ENCODE measurements around the gene ZBED3. TPM values are rescaled to one million over a fixed set of nuclear protein-coding genes. Genes with fewer than 3 reads are reported as not detected.
"Not testable (repeated sequence)": the region's sequence is repeated elsewhere in the genome, so short reads cannot be mapped to it uniquely, and the experiment has no call there.

The ZBED3 gene
- total RNA-seq, 1 experiment from 2014 or later, result 2.9 TPM

GRCh38 chr5:77080479-77080878, 6.6 kb downstream of the ZBED3 start:
- not testable (repeated sequence) for DNase-seq (ENCODE audit: extremely low read depth, low read depth)

DNA sequence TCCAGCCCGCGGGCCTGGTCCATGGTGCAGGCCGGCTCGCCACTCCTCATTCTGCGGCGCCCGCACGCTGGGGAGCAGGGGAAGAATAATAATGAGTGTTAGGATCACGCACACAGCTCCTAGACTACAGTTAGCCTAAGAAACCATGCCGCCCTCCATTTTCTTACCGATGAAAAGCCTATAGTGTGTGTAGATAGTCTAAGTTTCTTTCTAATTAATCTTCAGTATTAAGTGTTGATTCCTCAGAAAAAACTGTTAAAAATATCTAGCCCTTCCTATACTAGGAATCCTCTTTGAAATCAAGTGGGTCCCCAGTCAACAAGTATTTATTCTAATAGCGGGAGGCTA, 9.3 kb downstream of the ZBED3 start:
- DNase-seq (ENCODE audit: extremely low read depth, low read depth), result no peak

DNA sequence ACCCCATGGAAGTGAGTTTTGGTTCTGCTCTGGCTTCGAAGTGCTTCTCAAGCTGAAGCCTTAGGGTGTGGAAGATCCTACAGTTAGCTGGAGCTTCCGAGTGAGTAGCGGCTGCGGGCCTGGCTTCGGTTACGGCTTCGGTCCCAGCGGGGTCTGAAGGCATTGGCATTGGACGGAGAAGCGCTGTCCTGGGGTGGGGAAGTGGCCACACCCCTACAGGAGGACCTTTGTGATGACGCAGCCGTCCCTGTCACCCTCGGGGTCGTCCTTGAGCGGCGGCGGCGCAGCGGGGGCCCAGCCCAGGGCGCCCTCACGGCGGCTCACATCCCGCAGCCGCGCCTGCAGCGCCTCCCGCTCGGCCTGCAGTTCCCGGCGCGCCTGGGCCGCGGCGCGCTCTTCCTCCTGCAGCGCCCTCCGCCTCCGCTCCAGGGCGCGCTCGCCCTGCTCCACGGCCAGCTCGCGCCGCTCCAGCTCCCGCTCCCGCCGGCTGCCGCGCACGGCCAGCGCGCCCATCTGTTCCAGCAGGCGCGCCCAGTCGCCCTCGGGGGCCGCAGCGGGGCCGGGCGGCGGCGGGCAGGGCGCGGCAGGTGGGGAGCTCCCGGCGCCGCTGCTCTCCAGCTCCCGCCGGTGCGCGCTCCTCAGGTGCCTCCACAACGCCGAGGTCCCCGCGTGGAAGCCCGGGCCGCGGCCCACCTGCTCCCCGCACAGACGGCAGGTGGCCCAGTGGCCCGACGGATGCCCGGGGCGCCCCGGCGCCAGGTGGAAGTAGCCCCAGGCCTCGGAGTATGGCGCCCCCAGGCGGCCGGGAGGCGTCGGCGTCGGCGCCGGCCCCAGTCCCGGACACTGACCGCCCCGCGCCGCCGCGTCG, 9.9 kb downstream of the ZBED3 start:
- no peak for DNase-seq (ENCODE audit: extremely low read depth, low read depth)

- DNase-seq (ENCODE audit: extremely low read depth, low read depth), result no peak
Measured at GRCh38 chr5:77074745-77075144, 12.3 kb downstream of the ZBED3 start.

DNA sequence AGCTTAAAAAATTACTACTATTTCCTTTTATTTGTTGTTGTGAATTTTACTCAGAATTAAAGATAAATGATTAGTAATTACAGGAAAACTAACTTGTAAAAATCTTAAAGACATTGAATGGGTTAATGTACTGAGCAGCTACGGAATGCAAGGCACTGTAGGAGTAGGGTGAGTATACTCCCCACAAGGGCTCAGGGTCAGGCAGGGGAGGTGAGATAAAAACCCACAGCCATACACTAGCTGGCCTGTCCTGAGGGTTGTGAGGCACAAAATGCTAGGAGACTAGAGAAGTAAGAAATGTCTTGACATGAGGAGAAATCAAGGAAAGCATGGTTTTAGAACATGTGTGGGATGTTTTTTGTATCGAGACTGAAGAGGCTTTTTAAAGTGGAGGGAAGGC, 13.4 kb downstream of the ZBED3 start:
- no peak for DNase-seq (ENCODE audit: extremely low read depth, low read depth)

DNA sequence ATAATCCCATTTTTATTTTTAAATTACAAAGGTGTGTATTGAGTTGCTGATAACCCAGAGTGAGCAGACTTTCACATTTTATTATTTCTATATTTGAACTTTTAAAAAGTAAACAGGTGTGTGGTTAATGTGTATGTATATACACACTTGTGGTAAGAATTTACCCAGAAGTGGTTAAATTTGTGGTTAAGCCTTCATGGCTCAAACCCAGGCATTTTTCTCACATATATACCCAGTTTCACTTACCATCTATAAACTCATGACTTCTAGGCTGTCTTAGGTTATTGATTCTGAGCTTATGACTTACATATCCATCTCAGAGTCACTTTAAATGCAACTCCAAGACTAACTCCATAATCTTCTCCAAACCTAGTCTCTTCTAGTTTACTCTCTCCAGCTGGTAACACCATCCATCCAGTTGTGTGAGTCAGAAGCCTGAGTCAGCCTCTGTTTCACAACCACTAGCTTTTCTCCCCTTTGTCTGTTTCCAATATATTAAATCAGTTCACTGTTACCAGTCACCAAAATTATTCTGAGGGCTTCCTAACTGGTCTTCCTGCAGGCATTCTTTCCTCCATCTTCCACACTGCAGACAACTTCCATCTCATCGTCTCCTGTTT, 20.2 kb downstream of the ZBED3 start:
- DNase-seq (ENCODE audit: extremely low read depth, low read depth), result no peak

GRCh38 chr5:77066184-77066583, 20.9 kb downstream of the ZBED3 start:
- no peak for DNase-seq (ENCODE audit: extremely low read depth, low read depth)

GRCh38 chr5:77065256-77065655, 21.8 kb downstream of the ZBED3 start:
- no peak for DNase-seq (ENCODE audit: extremely low read depth, low read depth)

- no peak for DNase-seq (ENCODE audit: extremely low read depth, low read depth)
Measured at GRCh38 chr5:77064040-77064439, 23.0 kb downstream of the ZBED3 start.

DNA sequence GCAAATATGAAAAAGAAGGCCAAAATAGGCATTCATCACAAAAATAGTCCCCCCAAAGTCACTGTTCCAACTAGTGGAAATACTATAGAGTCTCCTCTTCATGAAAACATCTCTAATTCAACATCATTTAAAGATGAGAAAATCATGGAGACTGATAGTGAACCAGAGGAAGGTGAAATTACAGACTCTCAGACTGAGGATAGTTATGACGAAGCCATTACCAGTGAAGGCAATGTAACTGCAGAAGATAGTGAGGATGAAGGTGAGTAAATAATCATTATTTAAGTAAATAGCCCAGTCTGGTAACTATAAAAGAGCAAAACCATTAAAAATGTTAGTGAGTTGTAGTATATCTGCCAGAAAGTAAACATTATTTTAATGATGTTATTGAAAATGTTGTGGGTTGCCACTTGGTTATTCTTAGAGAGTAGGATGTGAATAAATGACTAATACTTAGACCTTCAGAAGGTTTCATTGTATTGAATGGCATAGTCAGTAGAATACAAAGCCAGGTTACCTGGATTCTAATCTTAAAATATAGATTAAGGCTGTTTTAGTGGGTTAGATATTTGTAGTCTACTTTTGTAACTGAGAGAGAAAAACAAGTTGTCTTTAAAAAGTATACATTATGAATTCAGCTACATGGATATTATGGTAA, 40.5 kb downstream of the ZBED3 start:
- no peak for DNase-seq (ENCODE audit: extremely low read depth, low read depth)

GRCh38 chr5:77035950-77036349, 51.1 kb downstream of the ZBED3 start:
- no peak for DNase-seq (ENCODE audit: extremely low read depth, low read depth)

DNA sequence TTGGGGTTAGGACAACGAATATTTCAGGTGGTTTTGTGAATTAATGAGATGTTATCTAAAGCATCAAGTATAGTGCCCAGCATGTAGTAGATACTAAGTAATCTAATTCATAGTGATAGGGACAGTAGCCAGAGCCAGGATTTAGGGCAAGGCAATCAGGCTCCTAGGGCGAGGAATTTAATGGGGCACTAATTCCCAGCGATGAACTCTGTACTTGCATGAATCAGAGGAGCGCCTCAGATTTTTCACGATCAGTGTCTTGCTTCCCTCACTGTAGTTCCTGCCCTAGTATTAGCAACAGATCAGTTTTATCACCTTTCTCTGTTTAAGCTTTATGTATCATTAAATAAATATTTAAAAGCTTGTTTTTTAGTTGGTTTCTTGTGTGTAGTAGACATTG, 53.7 kb downstream of the ZBED3 start:
- DNase-seq (ENCODE audit: extremely low read depth, low read depth), result no peak

GRCh38 chr5:77032635-77033034, 54.5 kb downstream of the ZBED3 start:
- no peak for DNase-seq (ENCODE audit: extremely low read depth, low read depth)

GRCh38 chr5:77031891-77032290, 55.2 kb downstream of the ZBED3 start:
- no peak for DNase-seq (ENCODE audit: extremely low read depth, low read depth)

GRCh38 chr5:77030097-77031071, 56.7 kb downstream of the ZBED3 start, which contains the start of gene AGGF1:
Gene AGGF1 (plus strand): TSS chr5:77030404. CDS start chr5:77030767, 363 bp downstream.
- peak; percentile 89 for DNase-seq (ENCODE audit: extremely low read depth, low read depth)

GRCh38 chr5:77029376-77029885, 57.7 kb downstream of the ZBED3 start:
- no peak for DNase-seq (ENCODE audit: extremely low read depth, low read depth)

DNA sequence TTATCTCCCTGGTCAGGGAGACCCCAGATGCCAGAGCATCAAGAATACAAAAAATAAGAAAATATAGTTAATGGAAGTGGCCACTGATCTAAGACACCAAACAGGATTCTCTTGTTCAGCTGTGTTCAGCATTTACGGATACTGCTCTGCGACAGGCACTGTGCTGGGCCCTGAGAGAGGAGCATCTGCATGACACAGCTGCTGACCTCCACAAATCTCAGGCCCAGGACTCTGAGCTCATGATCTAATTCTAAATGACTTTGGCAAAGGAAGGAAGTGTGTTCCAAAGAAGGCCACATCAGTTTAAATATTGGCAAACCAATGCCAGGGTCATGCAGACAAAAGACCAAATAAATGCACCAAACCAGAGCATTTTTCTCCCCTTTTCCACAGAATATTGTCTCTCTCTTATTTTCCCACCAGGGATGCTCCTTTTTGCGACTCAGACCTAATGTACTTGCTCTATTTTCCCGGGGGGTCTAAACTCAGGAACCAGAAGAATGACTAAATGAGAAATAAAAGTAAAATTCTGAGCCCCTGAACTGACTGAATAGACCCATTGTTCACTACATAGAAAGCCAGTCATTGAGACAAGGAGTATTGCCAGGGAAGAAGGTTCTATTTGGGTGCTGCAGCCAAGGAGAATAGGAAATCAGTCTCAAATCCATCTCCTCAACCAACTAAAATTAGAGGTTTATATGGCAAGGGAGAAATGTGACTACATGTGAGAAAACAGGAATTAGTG, 58.3 kb downstream of the ZBED3 start:
- DNase-seq (ENCODE audit: extremely low read depth, low read depth), result no peak

DNA sequence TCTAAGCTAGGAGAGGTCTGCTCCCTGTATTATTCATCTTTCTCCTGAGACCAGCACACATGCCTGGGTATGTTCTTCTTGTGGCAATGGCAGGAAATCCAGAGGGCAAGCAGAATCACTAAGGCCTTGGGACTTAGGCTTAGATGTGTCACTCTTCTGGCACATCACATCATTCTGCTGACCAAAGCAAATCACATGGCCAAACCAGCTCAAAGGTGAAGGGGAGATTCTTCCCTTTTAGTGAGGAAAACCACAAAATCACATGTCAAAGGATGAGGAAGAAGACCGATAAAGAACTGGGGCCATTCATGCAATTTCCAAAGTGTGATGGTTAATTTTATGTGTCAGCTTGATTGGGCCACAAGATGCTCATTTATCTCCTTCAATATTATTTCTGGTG, 62.6 kb downstream of the ZBED3 start:
- no peak for DNase-seq (ENCODE audit: extremely low read depth, low read depth)

All from NCI-H460 (cell line).